Stimulated activated CD4-positive, alpha-beta T cell treated with anti-CD3 and anti-CD28 coated beads, Interleukin-4, amount 100 ng/mL, for 4 hours (primary cell): ENCODE measurements around the gene TPRN.
A peak's percentile ranks its signal among the peaks of the same experiment; 100 is the strongest.

ENCODE experiments used
- DNase-seq, 2 experiments: peaks; one replicate each; pipeline ENCODE4 v3.0.0-alpha.2; 2020

The TPRN gene

GRCh38 chr9:137236238-137236935 lies 35.8 kb upstream of the TPRN start:
- DNase-seq: peak; percentile 86 to 91

- no peak for DNase-seq
Observed at GRCh38 chr9:137235424-137236237, 35.1 kb upstream of the TPRN start.

DNA sequence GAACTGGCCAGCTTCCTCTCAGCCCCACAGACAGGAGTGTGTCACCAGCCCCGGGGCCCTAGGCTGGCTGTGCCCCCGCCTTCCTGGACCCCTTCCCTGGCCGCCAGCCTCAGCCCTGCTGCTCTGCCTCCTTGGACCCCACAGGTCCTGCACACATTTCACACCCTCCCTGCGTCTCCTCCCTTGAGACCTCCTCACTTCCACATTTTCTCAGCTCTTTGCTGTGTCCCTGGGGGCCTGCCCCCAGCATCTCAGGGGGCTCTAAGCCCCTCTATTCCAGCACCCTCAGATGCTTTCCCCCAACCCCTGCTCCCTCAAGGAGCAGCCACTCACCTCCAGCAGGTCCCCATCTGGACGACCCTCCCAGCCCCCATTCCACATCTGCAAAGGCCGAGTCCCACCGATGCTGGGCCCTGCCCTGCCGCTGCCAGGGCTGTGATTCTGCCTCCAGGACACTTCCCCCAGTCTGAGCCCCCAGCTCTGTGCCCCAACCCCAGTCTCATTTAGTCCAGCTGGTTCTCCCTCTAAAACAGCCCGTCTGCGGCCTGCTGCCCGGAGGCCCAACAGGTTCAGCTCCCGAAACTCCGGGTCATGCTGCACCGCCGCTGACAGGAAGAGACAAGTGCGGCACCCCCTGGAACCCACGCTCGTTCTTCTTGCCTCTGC lies 34.4 kb upstream of the TPRN start:
- no peak for DNase-seq

GRCh38 chr9:137234055-137234697 lies 33.6 kb upstream of the TPRN start:
- no peak for DNase-seq

DNA sequence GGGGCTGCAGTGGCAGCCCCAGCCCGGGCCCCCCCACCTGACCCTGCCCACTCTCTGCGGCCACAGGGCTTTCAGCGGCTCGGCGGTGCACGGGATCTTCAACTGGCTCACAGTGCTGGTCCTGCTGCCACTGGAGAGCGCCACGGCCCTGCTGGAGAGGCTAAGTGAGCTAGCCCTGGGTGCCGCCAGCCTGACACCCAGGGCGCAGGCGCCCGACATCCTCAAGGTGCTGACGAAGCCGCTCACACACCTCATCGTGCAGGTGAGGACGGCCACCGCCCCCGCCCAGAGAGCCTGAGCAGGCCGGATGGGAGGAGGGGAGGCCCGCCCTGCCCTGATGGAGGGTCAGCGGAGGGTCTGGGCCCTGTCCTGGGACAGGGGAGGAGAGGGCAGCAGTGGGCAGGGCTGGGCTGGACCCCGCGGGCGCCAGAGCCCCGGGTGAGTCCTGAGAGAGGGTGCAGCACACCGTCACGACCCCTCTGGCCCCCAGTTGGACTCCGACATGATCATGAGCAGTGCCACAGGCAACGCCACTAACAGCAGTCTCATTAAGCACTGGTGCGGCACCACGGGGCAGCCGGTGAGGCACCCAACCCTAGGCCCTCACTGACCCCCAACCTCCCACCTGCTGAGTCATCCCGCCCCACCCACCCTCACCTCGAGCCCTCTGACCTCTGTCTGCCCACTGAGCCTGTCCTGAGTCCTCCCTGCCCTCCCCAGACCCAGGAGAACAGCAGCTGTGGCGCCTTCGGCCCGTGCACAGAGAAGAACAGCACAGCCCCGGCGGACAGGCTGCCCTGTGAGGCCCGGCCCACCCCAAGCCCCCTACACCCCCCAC lies 32.8 kb upstream of the TPRN start:
- DNase-seq: no peak

DNA sequence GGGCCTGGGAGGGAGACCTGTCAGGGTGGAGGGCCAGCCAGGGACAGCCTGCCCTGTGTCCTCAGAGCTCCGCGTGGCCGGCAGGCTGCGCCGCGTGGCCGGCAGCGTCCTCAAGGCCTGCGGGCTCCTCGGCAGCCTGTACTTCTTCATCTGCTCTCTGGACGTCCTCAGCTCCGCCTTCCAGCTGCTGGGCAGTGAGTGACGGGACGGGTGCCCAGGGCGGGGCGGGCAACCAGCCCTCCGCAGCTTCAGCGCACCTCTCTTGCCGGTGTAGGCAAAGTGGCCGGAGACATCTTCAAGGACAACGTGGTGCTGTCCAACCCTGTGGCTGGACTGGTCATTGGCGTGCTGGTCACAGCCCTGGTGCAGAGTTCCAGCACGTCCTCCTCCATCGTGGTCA lies 32.0 kb upstream of the TPRN start:
- DNase-seq: no peak

GRCh38 chr9:137232101-137232500 lies 31.6 kb upstream of the TPRN start:
- no peak for DNase-seq

- DNase-seq: no peak
Observed at GRCh38 chr9:137231372-137232039, 31.0 kb upstream of the TPRN start.

DNA sequence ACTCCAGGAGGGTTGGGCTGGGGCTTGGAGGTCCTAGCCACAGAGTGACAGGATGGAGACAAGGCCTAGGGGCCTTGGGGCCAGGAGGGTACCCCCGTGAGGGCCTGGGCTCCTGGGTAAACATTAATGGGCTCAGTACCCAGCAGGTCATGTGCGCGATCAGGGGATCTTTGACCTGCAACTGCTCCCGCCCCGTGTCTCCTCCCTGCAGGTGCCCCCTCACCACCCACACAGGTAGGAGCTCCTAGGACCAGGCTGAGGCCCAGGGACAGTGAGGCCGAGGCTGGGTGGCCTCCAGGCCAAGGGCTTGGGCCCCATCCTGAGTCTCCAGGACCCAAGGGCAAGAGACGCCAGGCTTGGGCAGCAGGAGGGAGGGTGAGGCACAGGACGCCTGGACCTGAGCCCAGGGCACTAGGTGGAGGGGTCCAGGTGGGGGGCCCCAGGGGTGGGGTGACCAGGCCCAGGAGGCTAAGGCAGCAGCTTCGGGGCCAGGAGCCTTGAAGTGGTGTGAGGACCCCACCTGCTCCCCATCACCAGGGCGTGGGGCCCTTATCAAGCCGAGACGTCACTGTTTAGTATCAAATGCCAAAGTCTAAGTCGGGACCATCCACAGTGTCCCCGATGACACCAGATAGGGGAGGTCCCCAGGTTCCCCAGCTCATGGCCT lies 30.3 kb upstream of the TPRN start, which contains the start of gene SLC34A3:
Gene SLC34A3 (plus strand): TSS at position 197 of the 667 bp plus-strand sequence. CDS start 802 bp downstream, outside the sequence.
- no peak for DNase-seq

- no peak for DNase-seq
Observed at GRCh38 chr9:137229903-137230704, 29.6 kb upstream of the TPRN start.

GRCh38 chr9:137228968-137229896 lies 28.7 kb upstream of the TPRN start:
- no peak for DNase-seq

DNA sequence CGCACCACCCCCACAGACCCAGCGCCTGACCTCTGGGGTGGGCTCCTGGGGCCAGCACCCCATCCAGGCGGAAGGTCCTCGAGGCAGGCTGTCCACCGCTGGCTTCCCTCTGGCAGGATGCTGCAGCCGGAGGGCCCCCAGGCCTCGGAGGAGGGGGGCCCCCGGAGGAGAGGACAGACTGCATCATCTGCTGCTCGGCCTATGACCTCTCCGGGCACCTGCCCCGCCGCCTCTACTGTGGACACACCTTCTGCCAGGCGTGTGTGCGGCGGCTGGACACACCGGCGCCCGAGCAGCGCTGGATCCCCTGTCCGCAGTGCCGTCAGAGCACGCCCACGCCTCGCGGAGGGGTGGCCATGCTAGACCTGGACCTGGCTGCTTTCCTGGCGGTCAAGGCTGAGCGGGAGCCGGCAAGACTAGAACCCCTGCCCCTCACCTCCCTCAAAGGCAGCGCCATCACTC lies 28.0 kb upstream of the TPRN start:
- no peak for DNase-seq

GRCh38 chr9:137227853-137228505 lies 27.4 kb upstream of the TPRN start:
- no peak for DNase-seq

DNA sequence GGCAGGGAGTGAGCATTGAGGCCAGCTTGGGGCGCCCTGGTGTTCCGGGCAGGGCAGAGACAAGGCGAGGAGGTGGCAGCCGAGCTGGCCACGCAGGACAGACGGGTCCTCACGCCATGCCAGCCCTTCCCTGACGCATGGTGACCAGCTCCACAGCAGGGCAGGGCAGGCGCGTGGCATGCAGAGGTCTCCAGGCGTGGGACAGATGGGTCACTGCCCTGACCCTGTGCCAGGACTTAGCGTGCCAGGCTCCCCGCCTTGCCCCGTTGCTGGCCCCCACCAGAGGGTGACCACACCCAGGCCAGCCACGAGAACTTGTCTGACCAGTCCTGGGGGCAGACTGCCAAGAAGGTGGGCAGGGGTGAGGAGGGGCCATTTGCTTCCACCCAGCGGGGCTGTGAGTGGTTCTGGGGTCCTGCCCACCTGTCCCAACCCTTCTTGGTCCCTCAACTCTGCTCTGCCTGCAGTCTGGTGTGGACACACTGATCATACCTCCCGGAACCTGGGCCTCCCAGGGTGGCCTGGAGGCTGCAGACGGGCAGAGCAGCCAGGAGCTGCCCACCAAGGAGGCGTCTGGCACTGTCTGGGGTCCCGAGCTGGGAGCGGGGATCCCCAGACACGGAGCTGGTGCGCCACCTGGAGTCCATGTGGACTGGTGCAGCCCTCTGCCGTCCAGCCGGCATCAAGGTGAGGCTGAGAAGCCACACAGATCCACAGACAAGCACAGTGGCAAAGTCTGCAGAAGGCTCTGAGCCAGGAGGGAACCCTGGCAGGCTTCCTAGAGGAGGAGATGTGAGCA lies 26.7 kb upstream of the TPRN start, which contains the start of gene RNF224:
Gene RNF224 (plus strand): TSS at position 449 of the 799 bp plus-strand sequence. CDS start 834 bp downstream, outside the sequence.
- DNase-seq: peak; percentile 77

DNA sequence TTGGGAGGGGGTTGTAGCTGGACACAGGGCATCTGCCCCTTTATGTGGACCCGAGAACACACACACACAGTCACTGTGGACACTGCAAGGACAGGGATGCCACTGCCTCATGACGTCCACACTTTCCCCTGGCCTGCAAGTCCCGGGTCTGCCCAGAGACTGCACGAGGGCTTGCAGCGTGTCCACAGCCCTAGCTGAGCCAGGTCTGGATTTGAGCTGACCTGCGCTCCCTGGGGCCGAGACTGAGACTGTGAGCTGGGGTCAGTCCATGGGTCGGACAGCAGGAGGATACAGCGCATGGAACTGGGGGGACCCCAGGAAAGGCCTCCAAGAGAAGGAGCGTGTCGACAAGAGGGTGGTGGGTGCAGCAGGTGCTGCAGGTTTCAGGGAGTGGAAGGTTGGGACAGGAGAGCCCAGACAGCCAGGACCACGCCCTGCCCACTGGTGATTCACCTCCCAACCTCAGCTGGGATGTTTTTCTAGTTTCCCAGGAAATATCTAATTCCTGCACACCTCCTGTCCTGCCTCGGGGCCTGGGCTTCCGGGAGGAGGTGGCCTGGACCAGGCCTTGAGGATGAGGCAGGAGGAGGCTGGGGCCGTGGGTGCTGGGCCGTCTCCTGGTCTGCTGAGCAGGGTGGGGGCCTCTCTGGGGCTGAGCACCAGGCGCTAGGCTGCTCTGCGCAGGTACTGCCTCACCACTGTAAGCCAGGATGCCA lies 26.0 kb upstream of the TPRN start:
- no peak for DNase-seq

DNA sequence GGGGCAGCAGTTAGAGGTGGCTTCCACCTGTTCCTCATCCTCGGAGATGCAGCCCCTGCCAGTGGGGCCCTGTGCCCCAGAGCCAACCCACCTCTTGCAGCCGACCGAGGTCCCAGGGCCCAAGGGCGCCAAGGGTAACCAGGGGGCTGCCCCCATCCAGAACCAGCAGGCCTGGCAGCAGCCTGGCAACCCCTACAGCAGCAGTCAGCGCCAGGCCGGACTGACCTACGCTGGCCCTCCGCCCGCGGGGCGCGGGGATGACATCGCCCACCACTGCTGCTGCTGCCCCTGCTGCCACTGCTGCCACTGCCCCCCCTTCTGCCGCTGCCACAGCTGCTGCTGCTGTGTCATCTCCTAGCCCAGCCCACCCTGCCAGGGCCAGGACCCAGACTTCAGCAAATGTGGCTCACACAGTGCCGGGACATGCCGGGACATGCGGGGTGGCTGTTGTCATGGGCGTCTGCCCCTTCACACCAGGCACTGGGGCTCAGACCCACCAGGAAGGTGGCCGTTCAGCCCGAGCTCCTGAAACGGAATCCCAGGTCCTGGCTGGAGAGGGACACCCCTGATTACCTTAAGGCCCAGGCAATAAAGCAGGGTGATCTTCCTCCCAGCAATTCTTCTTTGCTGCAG lies 25.3 kb upstream of the TPRN start:
- DNase-seq: no peak
